IMR-90 (cell line): ENCODE data around the gene MYPOP. TPM values are rescaled to one million over a fixed set of nuclear protein-coding genes. Genes with fewer than 3 reads are reported as not detected.

Source experiments
- ATAC-seq: fragments of 200-7000 bp; cut with Tn5 transposase; 2 replicates; pipeline ENCODE4 v1.9.1; 2020; ENCODE audit warnings: low read depth, mild to moderate bottlenecking, moderate library complexity
- BruUV-seq: library from RNA; stranded (reverse); fragments of 400-500 nt; replicated peaks from 2 replicates; lab custom pipeline; 2021; lab: Mats Ljungman, UMichigan
- CTCF ChIA-PET: fragments of 300-600 bp; formaldehyde crosslinking; extraction: SDS; loops from one replicate; lab custom pipeline; 2021; ENCODE audit warnings: antibody characterized with exemption; lab: Yijun Ruan, JAX
- POLR2A ChIA-PET: fragments of 300-600 bp; sonication (Branson Sonifier 250); formaldehyde crosslinking; loops from one replicate; lab custom pipeline; 2022; ENCODE audit warnings: antibody characterized with exemption; ENCODE audit not compliant: unreplicated experiment; lab: Charles Lee
- DNase-seq: peaks from one replicate; pipeline ENCODE4 v3.0.0; 2013
- H2AFZ ChIP-seq: replicated peaks from 2 replicates; pipeline ENCODE3; 2013; ENCODE audit warnings: low read length, mild to moderate bottlenecking; ENCODE audit not compliant: poor library complexity
- H2AK5ac ChIP-seq: 2 replicates; pipeline ENCODE4 v1.6.1; 2013; ENCODE audit warnings: low read depth, low read length, inconsistent platforms
- H2AK9ac ChIP-seq: replicated peaks from 2 replicates; pipeline ENCODE3; 2013; ENCODE audit warnings: mild to moderate bottlenecking, low read depth, low read length, moderate library complexity; ENCODE audit not compliant: poor library complexity
- H2BK120ac ChIP-seq: 2 replicates; pipeline ENCODE4 v1.6.1; 2013; ENCODE audit warnings: low read depth, low read length, inconsistent platforms
- H2BK15ac ChIP-seq: 3 replicates; pipeline ENCODE4 v1.6.1; 2013; ENCODE audit warnings: low read depth, low read length, inconsistent platforms
- H2BK20ac ChIP-seq: 2 replicates; pipeline ENCODE4 v1.6.1; 2013; ENCODE audit warnings: low read depth, mild to moderate bottlenecking, inconsistent platforms, low read length, moderate library complexity
- H2BK5ac ChIP-seq: 2 replicates; pipeline ENCODE4 v1.6.1; 2013; ENCODE audit warnings: mild to moderate bottlenecking, low read depth, low read length, inconsistent platforms; ENCODE audit not compliant: poor library complexity, severe bottlenecking
- H3K14ac ChIP-seq: replicated peaks from 2 replicates; pipeline ENCODE4 v1.6.1; 2013; ENCODE audit warnings: low read depth, low read length, inconsistent platforms
- H3K18ac ChIP-seq: 2 replicates; pipeline ENCODE4 v1.6.1; 2013; ENCODE audit warnings: low read depth, low read length, control low read depth
- H3K23ac ChIP-seq: 2 replicates; pipeline ENCODE4 v1.6.1; 2013; ENCODE audit warnings: low read depth, low read length, inconsistent platforms
- H3K27ac ChIP-seq: 2 replicates; pipeline ENCODE4 v1.5.1; 2013; ENCODE audit warnings: mild to moderate bottlenecking, control low read depth, low read length; ENCODE audit not compliant: insufficient read depth
- H3K27me3 ChIP-seq: 2 replicates; pipeline ENCODE4 v1.6.1; 2013; ENCODE audit warnings: low read length; ENCODE audit not compliant: control insufficient read depth, insufficient read depth
- H3K36me3 ChIP-seq: 2 replicates; pipeline ENCODE4 v1.6.1; 2013; ENCODE audit warnings: low read length, mixed read lengths; ENCODE audit not compliant: control insufficient read depth, insufficient read depth
- H3K4ac ChIP-seq: 2 replicates; pipeline ENCODE4 v1.6.1; 2013; ENCODE audit warnings: low read depth, low read length, inconsistent platforms
- H3K4me1 ChIP-seq: 2 replicates; pipeline ENCODE4 v1.6.1; 2013; ENCODE audit warnings: low read length, mixed read lengths; ENCODE audit not compliant: control insufficient read depth, insufficient read depth
- H3K4me2 ChIP-seq: 2 replicates; pipeline ENCODE4 v1.6.1; 2013; ENCODE audit warnings: low read depth, mild to moderate bottlenecking, control low read depth, low read length, moderate library complexity
- H3K4me3 ChIP-seq: 2 replicates; pipeline ENCODE4 v1.5.1; 2013; ENCODE audit warnings: low read depth, mild to moderate bottlenecking, control low read depth, low read length, moderate library complexity; ENCODE audit not compliant: insufficient read depth
- H3K56ac ChIP-seq: 2 replicates; pipeline ENCODE4 v1.6.1; 2013; ENCODE audit warnings: low read length, inconsistent platforms; ENCODE audit not compliant: insufficient read depth; ENCODE audit errors: extremely low read depth
- H3K79me1 ChIP-seq, 2 experiments: 2 replicates each; pipeline ENCODE4 v1.6.1; 2013; ENCODE audit warnings: low read length in 2 of 2, inconsistent platforms in 1 of 2, low read depth in 1 of 2
- H3K9ac ChIP-seq: 2 replicates; pipeline ENCODE4 v1.6.1; 2013; ENCODE audit warnings: low read depth, low read length, control low read depth
- H3K9me1 ChIP-seq: 2 replicates; pipeline ENCODE4 v1.6.1; 2013; ENCODE audit warnings: low read length, inconsistent platforms; ENCODE audit not compliant: insufficient read depth
- H3K9me3 ChIP-seq: 2 replicates; pipeline ENCODE4 v1.6.1; 2013; ENCODE audit warnings: low read length; ENCODE audit not compliant: control insufficient read depth, insufficient read depth
- H4K20me1 ChIP-seq: 2 replicates; pipeline ENCODE4 v1.6.1; 2013; ENCODE audit warnings: low read length, inconsistent platforms; ENCODE audit not compliant: insufficient read depth
- H4K5ac ChIP-seq: 2 replicates; pipeline ENCODE4 v1.6.1; 2013; ENCODE audit warnings: mild to moderate bottlenecking, low read depth, low read length, control low read depth
- H4K8ac ChIP-seq, 2 experiments: 2 replicates each; pipeline ENCODE4 v1.6.1; 2013; ENCODE audit warnings: low read depth in 2 of 2, low read length in 2 of 2, control low read depth in 1 of 2, inconsistent platforms in 1 of 2
- H4K91ac ChIP-seq: 2 replicates; pipeline ENCODE4 v1.6.1; 2013; ENCODE audit warnings: low read depth, low read length, inconsistent platforms; ENCODE audit not compliant: insufficient read depth
- BHLHE40 ChIP-seq: fragments of 150-350 bp; IDR thresholded peaks from 2 replicates; pipeline ENCODE4 v1.6.1; 2016; ENCODE audit warnings: mild to moderate bottlenecking, low read depth, low read length
- MXI1 ChIP-seq: IDR thresholded peaks from 2 replicates; pipeline ENCODE4 v1.6.1; 2012; ENCODE audit warnings: low read depth, mild to moderate bottlenecking, low read length, moderate library complexity, borderline replicate concordance
- NFE2L2 ChIP-seq: fragments of 150-350 bp; IDR thresholded peaks from 2 replicates; pipeline ENCODE4 v1.6.1; 2016; ENCODE audit warnings: low read depth, mild to moderate bottlenecking, low read length
- WGBS, 2 experiments: methylation state at CpG; one replicate each; pipeline versions ENCODE4 v1.1.5 to v1.1.7; 2013; ENCODE audit warnings: missing lambda C conversion rate in 2 of 2; ENCODE audit not compliant: insufficient read length in 1 of 2; ENCODE audit errors: extremely low coverage in 2 of 2; 5-methylcytosine and 5-hydroxymethylcytosine counted together
- dilution Hi-C: fragments of 300-500 bp; cut with HindIII; formaldehyde crosslinking; loops from one replicate; pipeline ENCODE4 v1.14.3; 2018; ENCODE audit warnings: low sequenced_read_pairs; ENCODE audit not compliant: unreplicated experiment
- in situ Hi-C: fragments of 300-500 bp; cut with MboI; formaldehyde crosslinking; loops from 3 replicates; pipeline ENCODE4 v1.14.3; 2019; ENCODE audit warnings: low sequenced_read_pairs, inconsistent platforms, mixed read lengths
- intact Hi-C: fragments of 100-400 bp; cut with micrococcal nuclease; formaldehyde crosslinking; loops from 2 replicates; pipeline ENCODE4 v1.10.0; 2022
- polyA plus RNA-seq, 3 experiments: library from polyadenylated mRNA; depleted of rRNA; stranded (reverse); fragments of >200 nt; gene quantifications; 2 replicates each; pipeline ENCODE4 v1.2.3, GENCODE V29; 2012; ENCODE audit warnings: low replicate concordance in 1 of 3
- total RNA-seq: library from RNA; depleted of rRNA; stranded (reverse); fragments of >200 nt; gene quantifications from 2 replicates; pipeline ENCODE4 v1.2.3, GENCODE V29; 2012

The MYPOP gene
- total and polyA plus RNA-seq, 2 of the 4 experiments (the other 2 are of a cell fraction): 0.36 to 2.8 TPM

- Histone ChIP-seq H3K79me1 (no peaks in the 10 kb centered on the region), H3K4me2 (no peak overlapping the region), H3K4ac (no peak overlapping the region), H3K14ac (no peak overlapping the region), H2AK5ac (no peak overlapping the region), H4K20me1 (no peaks in the 10 kb centered on the region), H3K9ac (no peak overlapping the region), H3K27me3 (peaks cover 27% of the 10 kb centered on the region), H3K27ac (no peak overlapping the region), H4K91ac (no peak overlapping the region), H3K36me3 (no peaks in the 10 kb centered on the region), H3K9me1 (no peaks in the 10 kb centered on the region), H4K8ac (no peak overlapping the region), H3K23ac (no peak overlapping the region), H2BK20ac (no peak overlapping the region), H3K9me3 (no peaks in the 10 kb centered on the region), H3K56ac (no peak overlapping the region), H2AFZ (no peak overlapping the region), H4K5ac (no peak overlapping the region), H2AK9ac (no peak overlapping the region), H3K4me3 (no peak overlapping the region), H3K4me1 (no peaks in the 10 kb centered on the region), H2BK120ac (no peak overlapping the region), H3K18ac (no peak overlapping the region), H2BK5ac (no peak overlapping the region), H2BK15ac (no peak overlapping the region)
- DNase-seq (no peak), ATAC-seq (no peak)
- 55% methylated on average over 2 of the region's 3 CpGs; no CpG with 5 or more reads in 1 of the 2 experiments for WGBS, 2 experiments
- dilution Hi-C loops (no loop called here), in situ Hi-C loops (no loop called here), intact Hi-C loops (no loop called here)
- CTCF ChIA-PET: interaction anchor here (0.6 kb wide), 1 partner anchor 9 kb away, joined by 3 read pairs; no protein-coding TSS in a partner anchor
- BruUV-seq: no TSS peak
- POLR2A ChIA-PET: interaction anchor here (0.6 kb wide), 1 partner anchor 17 kb away, joined by 17 read pairs; no protein-coding TSS in a partner anchor
- no peak for TF ChIP-seq BHLHE40
- TF ChIP-seq NFE2L2: no peak
- no peak for TF ChIP-seq MXI1
Measured at GRCh38 chr19:45931055-45931454, 28.6 kb upstream of the MYPOP start.
